ENCODE results near the gene VGLL1.

DNA sequence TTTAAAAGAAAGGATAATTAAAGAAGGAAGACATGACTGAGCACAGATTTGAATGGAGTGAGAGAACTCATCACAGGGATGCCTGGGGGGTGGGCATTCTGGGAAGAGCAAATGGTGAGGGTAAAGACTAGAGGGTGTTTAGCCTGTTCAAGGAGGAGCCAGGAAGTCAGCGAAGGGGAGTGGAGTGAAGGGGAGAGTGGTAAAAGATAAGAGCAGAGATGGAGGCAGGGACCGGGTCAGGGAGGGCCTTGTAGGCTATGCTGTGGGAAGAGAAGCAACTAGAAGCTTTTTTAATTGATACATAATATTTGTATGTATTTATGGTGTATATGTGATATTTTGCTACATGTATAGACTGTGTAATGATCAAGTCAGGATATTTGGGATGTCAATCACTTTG, 2.2 kb upstream of the VGLL1 start:
- TF ChIP-seq EP300 (conservative IDR thresholded peaks at IDR 0.05; ENCODE audit: poor library complexity, severe bottlenecking) (no peak), TAF1 (IDR thresholded peaks at IDR 0.05; ENCODE audit: low read depth) (no peak)
- TF ChIP-seq, protein P1, sequence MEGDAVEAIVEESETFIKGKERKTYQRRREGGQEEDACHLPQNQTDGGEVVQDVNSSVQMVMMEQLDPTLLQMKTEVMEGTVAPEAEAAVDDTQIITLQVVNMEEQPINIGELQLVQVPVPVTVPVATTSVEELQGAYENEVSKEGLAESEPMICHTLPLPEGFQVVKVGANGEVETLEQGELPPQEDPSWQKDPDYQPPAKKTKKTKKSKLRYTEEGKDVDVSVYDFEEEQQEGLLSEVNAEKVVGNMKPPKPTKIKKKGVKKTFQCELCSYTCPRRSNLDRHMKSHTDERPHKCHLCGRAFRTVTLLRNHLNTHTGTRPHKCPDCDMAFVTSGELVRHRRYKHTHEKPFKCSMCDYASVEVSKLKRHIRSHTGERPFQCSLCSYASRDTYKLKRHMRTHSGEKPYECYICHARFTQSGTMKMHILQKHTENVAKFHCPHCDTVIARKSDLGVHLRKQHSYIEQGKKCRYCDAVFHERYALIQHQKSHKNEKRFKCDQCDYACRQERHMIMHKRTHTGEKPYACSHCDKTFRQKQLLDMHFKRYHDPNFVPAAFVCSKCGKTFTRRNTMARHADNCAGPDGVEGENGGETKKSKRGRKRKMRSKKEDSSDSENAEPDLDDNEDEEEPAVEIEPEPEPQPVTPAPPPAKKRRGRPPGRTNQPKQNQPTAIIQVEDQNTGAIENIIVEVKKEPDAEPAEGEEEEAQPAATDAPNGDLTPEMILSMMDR (IDR thresholded peaks at IDR 0.05; ENCODE audit: poor library complexity, severe bottlenecking) = no peak

Measured in neural cell (in vitro differentiated cells).